Neural progenitor cell (in vitro differentiated cells): ENCODE results near the gene CDAN1.

Source experiments
- CTCF ChIP-seq: fragments of 200-600 bp; sonication (generic); IDR thresholded peaks from 2 replicates; pipeline ENCODE4 v1.5.1; 2017; ENCODE audit warnings: antibody characterized with exemption, mild to moderate bottlenecking
- EZH2 ChIP-seq: fragments of 200-600 bp; sonication (generic); IDR thresholded peaks from 2 replicates; pipeline ENCODE4 v1.6.1; 2017; ENCODE audit warnings: antibody characterized with exemption, mild to moderate bottlenecking, moderate library complexity
- EZH2phosphoT487 ChIP-seq: fragments of 200-600 bp; sonication (generic); IDR thresholded peaks from 2 replicates; pipeline ENCODE4 v1.6.1; 2017; ENCODE audit warnings: antibody characterized with exemption

- no peak for TF ChIP-seq CTCF
- TF ChIP-seq EZH2, result no peak
- no peak for TF ChIP-seq EZH2phosphoT487
Measured at GRCh38 chr15:42688301-42688700, 48.6 kb downstream of the CDAN1 start.
